ENCODE measurements around the gene KIAA0040. TPM values are rescaled to one million over a fixed set of nuclear protein-coding genes. Genes with fewer than 3 reads are reported as not detected.
A peak's percentile ranks its signal among the peaks of the same experiment; 100 is the strongest.

Gene KIAA0040
- total RNA-seq, 6 experiments from 2014 or later = 4.6 to 13.5 (median 5.3) TPM

GRCh38 chr1:175192111-175192629 is 406 bp downstream of the KIAA0040 start:
- Histone ChIP-seq H3K27ac (peak overlapping the region; percentile 86 to 94 (median 89)), H3K36me3 (no peaks in the 10 kb centered on the region), H3K9me3 (no peaks in the 10 kb centered on the region), H3K4me3 (peak overlapping the region; percentile 60 to 83 (median 64)), H3K27me3 (no peaks in the 10 kb centered on the region), H3K4me1 (peaks cover 0 to 11% (median 4%) of the 10 kb centered on the region in 4 donors)
- intact Hi-C loops (cut with DNase I) = no loop called here
- DNase-seq (peak; percentile 75 to 86 (median 76)), ATAC-seq (peak; percentile 33 to 62 (median 56))
- WGBS (ENCODE audit: insufficient coverage, low coverage, low lambda C conversion rate, missing lambda C conversion rate) = under 1% methylated on average over 17 of the region's 17 CpGs
- no peak for TF ChIP-seq POLR2A (IDR thresholded peaks at IDR 0.05)
- TF ChIP-seq, protein P1, sequence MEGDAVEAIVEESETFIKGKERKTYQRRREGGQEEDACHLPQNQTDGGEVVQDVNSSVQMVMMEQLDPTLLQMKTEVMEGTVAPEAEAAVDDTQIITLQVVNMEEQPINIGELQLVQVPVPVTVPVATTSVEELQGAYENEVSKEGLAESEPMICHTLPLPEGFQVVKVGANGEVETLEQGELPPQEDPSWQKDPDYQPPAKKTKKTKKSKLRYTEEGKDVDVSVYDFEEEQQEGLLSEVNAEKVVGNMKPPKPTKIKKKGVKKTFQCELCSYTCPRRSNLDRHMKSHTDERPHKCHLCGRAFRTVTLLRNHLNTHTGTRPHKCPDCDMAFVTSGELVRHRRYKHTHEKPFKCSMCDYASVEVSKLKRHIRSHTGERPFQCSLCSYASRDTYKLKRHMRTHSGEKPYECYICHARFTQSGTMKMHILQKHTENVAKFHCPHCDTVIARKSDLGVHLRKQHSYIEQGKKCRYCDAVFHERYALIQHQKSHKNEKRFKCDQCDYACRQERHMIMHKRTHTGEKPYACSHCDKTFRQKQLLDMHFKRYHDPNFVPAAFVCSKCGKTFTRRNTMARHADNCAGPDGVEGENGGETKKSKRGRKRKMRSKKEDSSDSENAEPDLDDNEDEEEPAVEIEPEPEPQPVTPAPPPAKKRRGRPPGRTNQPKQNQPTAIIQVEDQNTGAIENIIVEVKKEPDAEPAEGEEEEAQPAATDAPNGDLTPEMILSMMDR (IDR thresholded peaks at IDR 0.05) = peak in 1 of 4 donors; percentile 17

- Histone ChIP-seq H3K27me3 (no peaks in the 10 kb centered on the region), H3K9me3 (no peaks in the 10 kb centered on the region), H3K36me3 (no peaks in the 10 kb centered on the region), H3K27ac (peak overlapping the region; percentile 86 to 94 (median 89)), H3K4me1 (peaks cover 0 to 11% (median 4%) of the 10 kb centered on the region in 4 donors), H3K4me3 (peak overlapping the region; percentile 60 to 83 (median 64))
- TF ChIP-seq, protein P1 (IDR thresholded peaks at IDR 0.05) = no peak
- TF ChIP-seq POLR2A (IDR thresholded peaks at IDR 0.05) = no peak
- DNase-seq = no peak
- peak; percentile 25 to 49 (median 38) for ATAC-seq
- intact Hi-C loops (cut with DNase I) = no loop called here
- 0% methylated on average over 7 of the region's 7 CpGs for WGBS (ENCODE audit: insufficient coverage, low coverage, low lambda C conversion rate, missing lambda C conversion rate)
These were observed 917 bp downstream of the KIAA0040 start for GRCh38 chr1:175191659-175192058.

GRCh38 chr1:175188936-175189335 is 3.6 kb downstream of the KIAA0040 start:
- Histone ChIP-seq H3K36me3 (no peaks in the 10 kb centered on the region), H3K9me3 (no peaks in the 10 kb centered on the region), H3K4me3 (no peak overlapping the region), H3K4me1 (peaks cover 0 to 11% (median 4%) of the 10 kb centered on the region in 4 donors), H3K27ac (peak overlapping the region in 1 of 3 donors; percentile 7), H3K27me3 (no peaks in the 10 kb centered on the region)
- TF ChIP-seq, protein P1 (IDR thresholded peaks at IDR 0.05) = no peak
- no peak for TF ChIP-seq POLR2A (IDR thresholded peaks at IDR 0.05)
- 60% methylated on average over 2 of the region's 2 CpGs for whole genome bisulfite sequencing (ENCODE audit: insufficient coverage, low coverage, low lambda C conversion rate, missing lambda C conversion rate)
- intact Hi-C loops (cut with DNase I) = no loop called here
- DNase-seq (no peak), ATAC-seq (no peak)

- H3K9me3 ChIP-seq = no peaks in the 10 kb centered on the region
- intact Hi-C loops (cut with DNase I) = no loop called here
- TF ChIP-seq, protein P1 (IDR thresholded peaks at IDR 0.05) = no peak
- TF ChIP-seq POLR2A (IDR thresholded peaks at IDR 0.05) = no peak
- WGBS (ENCODE audit: insufficient coverage, low coverage, low lambda C conversion rate, missing lambda C conversion rate) = 78% methylated on average over 2 of the region's 2 CpGs
- no peak overlapping the region for H3K27ac ChIP-seq
- no peak overlapping the region for H3K4me3 ChIP-seq
- DNase-seq = no peak
- no peaks in the 10 kb centered on the region for H3K36me3 ChIP-seq
- H3K4me1 ChIP-seq = peaks cover 0 to 10% (median 4%) of the 10 kb centered on the region in 4 donors
- H3K27me3 ChIP-seq = no peaks in the 10 kb centered on the region
- ATAC-seq = no peak
These were observed 6.0 kb downstream of the KIAA0040 start for GRCh38 chr1:175186433-175187160.
